BLaER1 treated with 17β-estradiol and CSF1 and Interleukin-3, amounts not matched to agents 10 nM and 100 nM (cell line): ENCODE measurements around the gene EYS.

Experiments
- H3K27ac ChIP-seq, 11 experiments: shearing (Covaris generic); formaldehyde crosslinking; 2 replicates each; pipeline ENCODE4 v1.8.1; 2022
- H3K27me3 ChIP-seq, 11 experiments: shearing (Covaris generic); formaldehyde crosslinking; 2 replicates each; pipeline ENCODE4 v1.8.1; 2022
- H3K36me3 ChIP-seq, 11 experiments: shearing (Covaris generic); formaldehyde crosslinking; 2 replicates each; pipeline ENCODE4 v1.8.1; 2022
- H3K4me1 ChIP-seq, 10 experiments: shearing (Covaris generic); formaldehyde crosslinking; 2 replicates each; pipeline ENCODE4 v1.8.1; 2022
- H3K4me2 ChIP-seq, 11 experiments: shearing (Covaris generic); formaldehyde crosslinking; 2 replicates each; pipeline ENCODE4 v1.8.1; 2022
- H3K4me3 ChIP-seq, 10 experiments: shearing (Covaris generic); formaldehyde crosslinking; 2 replicates each; pipeline ENCODE4 v1.8.1; 2022
- H3K9ac ChIP-seq, 11 experiments: shearing (Covaris generic); formaldehyde crosslinking; 2 replicates each; pipeline ENCODE4 v1.8.1; 2022
- H3K9me3 ChIP-seq, 11 experiments: shearing (Covaris generic); formaldehyde crosslinking; replicated peaks in 1 of 11; 2 replicates each; pipeline ENCODE4 v1.8.1; 2022
- H4K20me1 ChIP-seq, 11 experiments: shearing (Covaris generic); formaldehyde crosslinking; 2 replicates each; pipeline ENCODE4 v1.8.1; 2022
- Cebpa-rat ChIP-seq, 11 experiments: shearing (Covaris generic); IDR thresholded peaks; 2 replicates each; pipeline ENCODE4 v1.8.1; 2022

EYS gene

GRCh38 chr6:65289491-65289890 lies 417.5 kb downstream of the EYS start:
- no peak for TF ChIP-seq Cebpa-rat (IDR thresholded peaks at IDR 0.05)
- Histone ChIP-seq H3K4me2 (no peak overlapping the region), H3K4me3 (no peak overlapping the region), H3K4me1 (no peaks in the 10 kb centered on the region), H3K9ac (no peak overlapping the region), H3K27me3 (no peaks in the 10 kb centered on the region), H3K27ac (no peak overlapping the region), H4K20me1 (no peaks in the 10 kb centered on the region), H3K9me3 (no peaks in the 10 kb centered on the region), H3K36me3 (no peaks in the 10 kb centered on the region)

GRCh38 chr6:65285275-65285674 lies 421.8 kb downstream of the EYS start:
- Histone ChIP-seq H3K27ac (no peak overlapping the region), H4K20me1 (no peaks in the 10 kb centered on the region), H3K27me3 (no peaks in the 10 kb centered on the region), H3K4me3 (no peak overlapping the region), H3K4me2 (no peak overlapping the region), H3K9ac (no peak overlapping the region), H3K36me3 (no peaks in the 10 kb centered on the region), H3K4me1 (no peaks in the 10 kb centered on the region), H3K9me3 (no peaks in the 10 kb centered on the region)
- TF ChIP-seq Cebpa-rat (IDR thresholded peaks at IDR 0.05): no peak

- Histone ChIP-seq H3K4me1 (no peaks in the 10 kb centered on the region), H3K27me3 (no peaks in the 10 kb centered on the region)
Measured at GRCh38 chr6:65280060-65280459, 427.0 kb downstream of the EYS start.

GRCh38 chr6:65262241-65262640 lies 444.8 kb downstream of the EYS start:
- H4K20me1 ChIP-seq: no peaks in the 10 kb centered on the region
- H3K4me1 ChIP-seq: no peaks in the 10 kb centered on the region
- H3K27me3 ChIP-seq: no peaks in the 10 kb centered on the region
- no peak overlapping the region for H3K9ac ChIP-seq
- no peak overlapping the region for H3K27ac ChIP-seq
- no peak for TF ChIP-seq Cebpa-rat (IDR thresholded peaks at IDR 0.05)
- H3K36me3 ChIP-seq: no peaks in the 10 kb centered on the region
- no peak overlapping the region for H3K4me2 ChIP-seq
- H3K9me3 ChIP-seq: no peaks in the 10 kb centered on the region
- H3K4me3 ChIP-seq: no peak overlapping the region

More at GRCh38 chr6:65280060-65280459, 427.0 kb downstream of the EYS start:
- no peak for TF ChIP-seq Cebpa-rat (IDR thresholded peaks at IDR 0.05)
- H3K27ac ChIP-seq: no peak overlapping the region
- no peak overlapping the region for H3K4me2 ChIP-seq
- no peaks in the 10 kb centered on the region for H3K9me3 ChIP-seq
- no peak overlapping the region for H3K9ac ChIP-seq
- H3K36me3 ChIP-seq: no peaks in the 10 kb centered on the region
- H3K4me3 ChIP-seq: no peak overlapping the region
- no peaks in the 10 kb centered on the region for H4K20me1 ChIP-seq

- Histone ChIP-seq H3K4me1 (no peaks in the 10 kb centered on the region), H3K27ac (no peak overlapping the region), H3K27me3 (no peaks in the 10 kb centered on the region), H3K4me3 (no peak overlapping the region), H4K20me1 (no peaks in the 10 kb centered on the region), H3K9me3 (no peaks in the 10 kb centered on the region), H3K4me2 (no peak overlapping the region), H3K9ac (no peak overlapping the region), H3K36me3 (no peaks in the 10 kb centered on the region)
- TF ChIP-seq Cebpa-rat (IDR thresholded peaks at IDR 0.05): no peak
Measured at GRCh38 chr6:65259982-65260381, 447.0 kb downstream of the EYS start.

GRCh38 chr6:65259059-65259458 lies 448.0 kb downstream of the EYS start:
- no peaks in the 10 kb centered on the region for H3K36me3 ChIP-seq
- H3K27ac ChIP-seq: no peak overlapping the region
- no peak overlapping the region for H3K4me2 ChIP-seq
- TF ChIP-seq Cebpa-rat (IDR thresholded peaks at IDR 0.05): no peak
- no peaks in the 10 kb centered on the region for H3K27me3 ChIP-seq
- H4K20me1 ChIP-seq: no peaks in the 10 kb centered on the region
- no peaks in the 10 kb centered on the region for H3K9me3 ChIP-seq
- no peak overlapping the region for H3K9ac ChIP-seq
- H3K4me3 ChIP-seq: no peak overlapping the region
- no peaks in the 10 kb centered on the region for H3K4me1 ChIP-seq

- Histone ChIP-seq H3K4me2 (no peak overlapping the region), H3K9ac (no peak overlapping the region), H3K27me3 (no peaks in the 10 kb centered on the region), H3K27ac (no peak overlapping the region), H3K4me3 (no peak overlapping the region), H3K36me3 (no peaks in the 10 kb centered on the region), H3K9me3 (no peaks in the 10 kb centered on the region), H3K4me1 (no peaks in the 10 kb centered on the region), H4K20me1 (no peaks in the 10 kb centered on the region)
- no peak for TF ChIP-seq Cebpa-rat (IDR thresholded peaks at IDR 0.05)
Measured at GRCh38 chr6:65253041-65253440, 454.0 kb downstream of the EYS start.

GRCh38 chr6:65248101-65248610 lies 458.9 kb downstream of the EYS start:
- Histone ChIP-seq H3K4me3 (no peak overlapping the region), H3K27ac (no peak overlapping the region), H3K9ac (no peak overlapping the region), H3K9me3 (no peaks in the 10 kb centered on the region), H3K27me3 (no peaks in the 10 kb centered on the region), H3K4me2 (no peak overlapping the region), H4K20me1 (no peaks in the 10 kb centered on the region), H3K36me3 (no peaks in the 10 kb centered on the region), H3K4me1 (no peaks in the 10 kb centered on the region)
- no peak for TF ChIP-seq Cebpa-rat (IDR thresholded peaks at IDR 0.05)

GRCh38 chr6:65231616-65232015 lies 475.4 kb downstream of the EYS start:
- Histone ChIP-seq H3K36me3 (no peaks in the 10 kb centered on the region), H3K4me2 (no peak overlapping the region), H4K20me1 (no peaks in the 10 kb centered on the region), H3K27me3 (no peaks in the 10 kb centered on the region), H3K9ac (no peak overlapping the region), H3K4me1 (peaks cover 0 to 9% (median 0%) of the 10 kb centered on the region in 10 experiments; a peak in 3 of 20 replicates), H3K9me3 (no peaks in the 10 kb centered on the region), H3K27ac (no peak overlapping the region), H3K4me3 (no peak overlapping the region)
- TF ChIP-seq Cebpa-rat (IDR thresholded peaks at IDR 0.05): no peak

GRCh38 chr6:65229825-65230224 lies 477.2 kb downstream of the EYS start:
- peak overlapping the region in 2 of 11 experiments; percentile 3 to 25; a peak in 4 of 22 replicates for H3K4me2 ChIP-seq
- H3K9ac ChIP-seq: no peak overlapping the region
- H4K20me1 ChIP-seq: no peaks in the 10 kb centered on the region
- H3K4me3 ChIP-seq: no peak overlapping the region
- peaks cover 0 to 9% (median 0%) of the 10 kb centered on the region in 10 experiments; a peak in 3 of 20 replicates for H3K4me1 ChIP-seq
- TF ChIP-seq Cebpa-rat (IDR thresholded peaks at IDR 0.05): no peak
- no peaks in the 10 kb centered on the region for H3K27me3 ChIP-seq
- H3K27ac ChIP-seq: no peak overlapping the region; a peak in 1 of 22 replicates
- H3K9me3 ChIP-seq: no peaks in the 10 kb centered on the region
- H3K36me3 ChIP-seq: no peaks in the 10 kb centered on the region
